NK-92 (cell line): ENCODE results near the gene PELI3.

ENCODE experiments used
- DNase-seq: peaks from one replicate; lab custom pipeline; 2025; ENCODE audit not compliant: unreplicated experiment; lab: John Stamatoyannopoulos, UW

PELI3 gene

DNA sequence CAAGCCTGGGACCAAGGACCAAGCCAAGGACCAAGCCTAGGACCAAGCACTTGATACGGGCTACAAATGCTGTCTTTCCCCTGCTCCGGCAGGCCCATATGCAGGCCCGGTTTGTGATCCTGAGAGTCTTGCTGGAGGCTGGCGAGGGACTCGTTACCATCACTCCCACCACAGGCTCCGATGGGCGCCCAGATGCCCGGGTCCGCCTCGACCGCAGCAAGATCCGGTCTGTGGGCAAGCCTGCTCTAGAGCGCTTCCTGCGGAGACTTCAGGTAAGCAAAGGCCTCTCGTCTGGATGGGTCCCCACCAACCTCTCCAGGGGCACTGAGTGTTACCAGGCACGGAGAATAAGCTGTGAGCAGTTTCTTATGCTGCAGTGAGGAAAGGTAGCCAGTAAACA, 30.5 kb downstream of the PELI3 start:
- no peak for DNase-seq

DNA sequence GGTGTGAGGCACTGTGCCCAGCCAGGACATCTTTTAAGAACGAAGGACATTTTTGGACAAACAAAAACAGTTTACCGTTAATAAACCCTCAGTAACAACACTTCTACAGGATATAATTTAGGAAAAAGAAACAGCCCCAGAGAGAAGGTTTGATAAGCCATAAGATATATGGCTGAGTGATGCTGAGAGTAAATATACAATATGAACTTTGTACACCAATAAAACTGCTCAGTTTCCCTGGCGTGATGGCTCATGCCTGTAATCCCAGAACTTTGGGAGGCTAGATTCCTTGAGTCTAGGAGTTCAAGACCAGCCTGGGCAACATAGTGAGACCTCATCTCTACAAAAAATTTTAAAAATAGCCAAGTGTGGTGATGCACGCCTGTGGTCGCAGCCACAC, 31.8 kb downstream of the PELI3 start:
- DNase-seq = no peak

DNA sequence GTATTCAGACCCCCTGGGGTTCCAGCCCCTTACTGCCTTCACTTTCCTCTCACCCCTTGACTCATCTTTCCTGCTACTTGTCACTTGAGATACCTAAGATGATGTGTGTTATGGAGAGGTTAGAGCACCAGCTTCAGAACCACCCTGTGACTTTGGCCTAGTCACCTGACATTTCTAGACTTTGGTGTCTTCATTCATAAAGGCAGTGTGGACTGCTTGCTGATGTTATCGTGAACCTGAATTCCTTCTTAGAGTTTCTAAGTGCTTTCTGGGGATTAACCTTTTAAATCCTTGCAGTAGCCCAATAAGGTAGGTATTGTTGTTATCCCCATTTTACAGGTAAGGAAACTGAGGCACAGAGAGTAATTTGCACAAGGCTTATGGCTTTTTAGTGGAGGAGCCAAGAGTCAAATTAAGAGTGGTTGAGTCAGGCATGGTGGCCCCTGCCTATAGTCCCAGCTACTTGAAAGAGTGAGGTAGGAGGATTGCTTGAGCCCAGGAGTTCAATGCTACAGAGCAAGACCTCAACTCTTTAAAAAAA, 38.6 kb downstream of the PELI3 start:
- no peak for DNase-seq

DNA sequence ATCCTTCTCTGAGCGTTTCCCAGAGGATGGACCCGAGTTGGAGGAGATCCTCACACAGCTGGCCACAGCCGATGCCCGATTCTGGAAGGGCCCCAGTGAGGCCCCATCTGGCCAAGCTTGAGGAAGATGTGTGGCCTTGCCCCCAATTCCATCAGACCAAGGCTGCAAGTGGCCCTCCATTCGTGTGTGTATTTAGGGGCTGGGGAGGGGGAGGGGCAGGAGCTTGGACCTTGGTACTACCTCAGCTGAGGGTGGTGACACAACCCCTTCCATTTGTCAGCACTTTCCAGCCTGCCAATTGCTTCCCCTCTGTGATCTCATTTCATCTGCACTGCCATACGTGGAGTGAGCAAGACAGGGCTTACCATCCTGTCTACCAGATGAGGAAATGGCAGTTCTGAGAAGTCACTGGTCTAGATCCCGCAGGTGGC, 42.4 kb downstream of the PELI3 start:
- no peak for DNase-seq

DNA sequence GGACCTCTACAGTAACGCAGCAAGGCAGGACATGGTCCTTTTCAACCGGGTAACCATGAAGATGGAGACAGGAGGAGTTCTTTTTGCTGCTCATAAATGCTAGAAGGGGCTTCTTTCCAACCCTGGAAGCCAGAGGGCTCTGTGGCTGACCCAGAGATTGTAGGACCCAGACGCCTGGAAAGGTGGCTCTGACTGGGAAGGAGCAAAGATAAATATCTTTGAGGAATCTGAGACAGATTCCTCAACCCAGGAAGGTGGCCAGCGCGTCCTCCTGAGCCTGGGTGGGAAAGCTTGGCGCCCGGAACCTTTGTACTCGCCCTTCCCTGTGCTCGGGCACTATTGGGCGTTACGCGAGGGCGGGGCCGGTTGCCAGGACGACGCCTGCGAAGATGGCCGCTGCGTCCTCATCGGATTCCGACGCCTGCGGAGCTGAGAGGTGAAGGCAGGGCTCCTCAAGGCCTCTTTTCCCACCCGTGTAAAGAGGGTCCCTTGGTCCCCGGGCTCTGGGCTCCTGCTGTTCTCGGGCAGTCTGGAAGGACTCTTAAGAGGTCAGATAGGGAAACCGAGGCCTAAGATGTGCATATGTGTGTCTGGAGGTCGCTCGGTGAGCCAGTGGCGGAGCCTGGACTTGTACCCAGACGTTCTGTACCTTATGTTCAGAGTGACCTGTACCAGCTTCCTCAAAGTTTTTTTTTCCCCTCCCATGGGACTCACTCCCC, 43.7 kb downstream of the PELI3 start, which contains the start of gene BBS1:
Gene BBS1 (plus strand): TSS at position 365 of the 719 bp plus-strand sequence. CDS start 25 bp downstream, at position 390.
- DNase-seq = no peak

DNA sequence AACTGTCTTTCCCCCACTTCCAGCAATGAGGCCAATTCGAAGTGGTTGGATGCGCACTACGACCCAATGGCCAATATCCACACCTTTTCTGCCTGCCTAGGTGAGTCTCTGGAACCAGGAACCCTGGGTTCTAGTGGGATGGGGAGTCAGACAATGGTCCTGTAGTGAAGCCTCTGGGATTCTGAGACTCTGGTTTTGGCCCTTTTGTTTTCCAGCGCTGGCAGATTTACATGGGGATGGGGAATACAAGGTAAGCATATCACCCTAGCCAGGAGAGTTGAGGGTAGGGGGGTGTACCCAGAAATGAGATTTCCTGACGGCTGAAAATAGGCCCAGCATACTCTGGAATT, 44.3 kb downstream of the PELI3 start:
- no peak for DNase-seq

DNA sequence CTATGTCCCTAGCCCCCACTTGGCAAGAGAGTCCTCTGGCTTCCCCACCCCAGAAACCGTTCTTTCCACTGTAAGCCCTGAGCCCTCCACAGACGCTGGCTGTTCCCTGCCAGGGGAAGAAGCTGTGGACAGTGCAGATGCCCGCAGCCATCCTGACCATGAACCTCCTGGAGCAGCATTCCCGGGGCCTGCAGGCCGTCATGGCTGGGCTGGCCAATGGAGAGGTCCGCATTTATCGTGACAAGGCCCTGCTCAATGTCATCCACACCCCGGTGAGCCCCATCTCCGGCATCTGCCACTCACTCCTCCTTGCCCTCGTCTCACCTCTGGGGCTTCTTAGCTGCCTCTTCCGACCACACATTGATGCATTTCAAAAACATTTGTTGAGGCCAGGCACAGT, 56.9 kb downstream of the PELI3 start:
- no peak for DNase-seq

DNA sequence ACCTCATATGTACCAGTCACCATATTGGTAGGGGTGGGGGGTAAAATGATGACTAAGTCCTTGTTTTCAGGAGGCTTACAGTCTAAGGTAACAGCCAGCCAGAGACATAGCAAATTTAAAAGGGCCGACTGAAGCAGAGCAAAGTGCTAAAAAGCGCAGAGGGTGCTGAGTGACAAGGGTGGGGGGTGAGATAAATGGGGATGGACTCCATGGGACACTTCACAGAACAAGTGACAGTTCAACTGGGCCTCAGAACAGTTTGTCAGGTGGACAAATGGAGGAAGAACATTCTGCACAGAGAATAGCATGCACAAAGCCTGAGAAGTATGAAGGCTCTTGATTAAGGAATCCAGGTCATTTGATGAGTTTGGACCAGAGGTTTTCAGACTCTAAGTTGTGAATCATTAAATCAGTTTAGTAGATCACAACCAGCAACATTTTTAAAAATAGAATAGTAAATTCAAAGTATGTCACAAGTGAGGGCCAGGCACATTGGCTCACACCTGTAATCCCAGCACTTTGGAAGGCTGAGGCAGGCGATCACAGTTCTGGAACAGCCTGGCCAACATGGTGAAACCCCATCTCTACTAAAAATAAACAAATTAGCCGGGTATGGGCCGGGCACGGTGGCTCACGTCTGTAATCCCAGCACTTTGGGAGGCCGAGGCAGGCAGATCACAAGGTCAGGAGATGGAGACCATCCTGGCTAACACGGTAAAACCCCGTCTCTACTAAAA, 57.8 kb downstream of the PELI3 start:
- no peak for DNase-seq
